Hepatocyte (in vitro differentiated cells): ENCODE data around the gene STRA8. TPM values are rescaled to one million over a fixed set of nuclear protein-coding genes. Genes with fewer than 3 reads are reported as not detected.

Experiments
- DNase-seq: peaks from one replicate; pipeline ENCODE4 v3.0.0-alpha.2; 2016; ENCODE audit warnings: low spot score
- H2AFZ ChIP-seq: fragments of 200-600 bp; sonication (generic); 2 replicates; pipeline ENCODE4 v1.6.0; 2016; ENCODE audit warnings: antibody characterized with exemption, mild to moderate bottlenecking
- H3K27ac ChIP-seq: fragments of 200-600 bp; sonication (generic); 2 replicates; pipeline ENCODE4 v1.5.1; 2016; ENCODE audit warnings: mild to moderate bottlenecking
- H3K27me3 ChIP-seq: fragments of 200-600 bp; sonication (generic); 2 replicates; pipeline ENCODE4 v1.6.1; 2016
- H3K36me3 ChIP-seq: fragments of 200-600 bp; sonication (generic); replicated peaks from 2 replicates; pipeline ENCODE4 v1.5.1; 2016; ENCODE audit warnings: low read depth; ENCODE audit not compliant: insufficient read depth
- H3K4me1 ChIP-seq: fragments of 200-600 bp; sonication (generic); 2 replicates; pipeline ENCODE4 v1.5.1; 2016; ENCODE audit warnings: mild to moderate bottlenecking, moderate library complexity; ENCODE audit not compliant: insufficient read depth
- H3K4me2 ChIP-seq: fragments of 200-600 bp; sonication (generic); 2 replicates; pipeline ENCODE4 v1.6.0; 2016
- H3K4me3 ChIP-seq: fragments of 200-600 bp; sonication (generic); 2 replicates; pipeline ENCODE4 v1.5.1; 2016; ENCODE audit warnings: mild to moderate bottlenecking
- H3K79me2 ChIP-seq: fragments of 200-600 bp; sonication (generic); 2 replicates; pipeline ENCODE4 v1.6.0; 2017; ENCODE audit warnings: mild to moderate bottlenecking
- H3K9me2 ChIP-seq: fragments of 200-600 bp; sonication (generic); replicated peaks from 2 replicates; pipeline ENCODE4 v1.6.0; 2017; ENCODE audit warnings: mild to moderate bottlenecking; ENCODE audit not compliant: insufficient read depth
- H3K9me3 ChIP-seq: fragments of 200-600 bp; sonication (generic); 2 replicates; pipeline ENCODE4 v1.5.1; 2016; ENCODE audit warnings: low read depth, mild to moderate bottlenecking
- H4K20me1 ChIP-seq: fragments of 200-600 bp; sonication (generic); 2 replicates; pipeline ENCODE4 v1.6.0; 2016; ENCODE audit warnings: mild to moderate bottlenecking; ENCODE audit not compliant: insufficient read depth, poor library complexity, severe bottlenecking
- EZH2 ChIP-seq: fragments of 200-600 bp; sonication (generic); IDR thresholded peaks from 2 replicates; pipeline ENCODE4 v1.6.1; 2016; ENCODE audit warnings: antibody characterized with exemption, mild to moderate bottlenecking, borderline replicate concordance
- EZH2phosphoT487 ChIP-seq: fragments of 200-600 bp; sonication (generic); IDR thresholded peaks from one replicate; pipeline ENCODE4 v1.6.1; 2018; ENCODE audit warnings: antibody characterized with exemption, mild to moderate bottlenecking, low read depth, moderate library complexity; ENCODE audit not compliant: unreplicated experiment, severe bottlenecking
- WGBS: methylation state at CpG from one replicate; pipeline ENCODE4 v1.1.6; 2016; ENCODE audit warnings: low lambda C conversion rate; ENCODE audit errors: missing lambda C conversion rate; 5-methylcytosine and 5-hydroxymethylcytosine counted together
- polyA plus RNA-seq: library from polyadenylated mRNA; unstranded; fragments of >200 nt; fragmentation: Nextera tagmentation; extraction: Ambion mirVana; gene quantifications from 2 replicates; pipeline ENCODE4 v1.2.1, GENCODE V29; 2016
- total RNA-seq: library from RNA; depleted of rRNA; stranded (reverse); fragments of >200 nt; gene quantifications from 2 replicates; pipeline ENCODE4 v1.2.3, GENCODE V29; 2014
- TF ChIP-seq, protein P1 (sequence below): fragments of 200-600 bp; sonication (generic); IDR thresholded peaks from 2 replicates; pipeline ENCODE4 v1.5.1; 2016; ENCODE audit warnings: antibody characterized with exemption, mild to moderate bottlenecking; ENCODE audit not compliant: poor library complexity

STRA8 gene
- total and polyA plus RNA-seq, 2 experiments from 2014 or later = not detected

- H4K20me1 ChIP-seq = no peaks in the 10 kb centered on the region
- no peak for DNase-seq
- no peaks in the 10 kb centered on the region for H3K27me3 ChIP-seq
- H3K27ac ChIP-seq = no peak overlapping the region
- H3K79me2 ChIP-seq = no peaks in the 10 kb centered on the region
- H3K4me2 ChIP-seq = no peak overlapping the region
- 95% methylated on average over 11 of the region's 11 CpGs for WGBS
- no peaks in the 10 kb centered on the region for H3K9me3 ChIP-seq
- peaks cover 11% of the 10 kb centered on the region for H3K4me1 ChIP-seq
- H3K4me3 ChIP-seq = no peak overlapping the region
- no peak overlapping the region for H2AFZ ChIP-seq
- no peaks in the 10 kb centered on the region for H3K36me3 ChIP-seq
- H3K9me2 ChIP-seq = no peaks in the 10 kb centered on the region
- TF ChIP-seq, protein P1, sequence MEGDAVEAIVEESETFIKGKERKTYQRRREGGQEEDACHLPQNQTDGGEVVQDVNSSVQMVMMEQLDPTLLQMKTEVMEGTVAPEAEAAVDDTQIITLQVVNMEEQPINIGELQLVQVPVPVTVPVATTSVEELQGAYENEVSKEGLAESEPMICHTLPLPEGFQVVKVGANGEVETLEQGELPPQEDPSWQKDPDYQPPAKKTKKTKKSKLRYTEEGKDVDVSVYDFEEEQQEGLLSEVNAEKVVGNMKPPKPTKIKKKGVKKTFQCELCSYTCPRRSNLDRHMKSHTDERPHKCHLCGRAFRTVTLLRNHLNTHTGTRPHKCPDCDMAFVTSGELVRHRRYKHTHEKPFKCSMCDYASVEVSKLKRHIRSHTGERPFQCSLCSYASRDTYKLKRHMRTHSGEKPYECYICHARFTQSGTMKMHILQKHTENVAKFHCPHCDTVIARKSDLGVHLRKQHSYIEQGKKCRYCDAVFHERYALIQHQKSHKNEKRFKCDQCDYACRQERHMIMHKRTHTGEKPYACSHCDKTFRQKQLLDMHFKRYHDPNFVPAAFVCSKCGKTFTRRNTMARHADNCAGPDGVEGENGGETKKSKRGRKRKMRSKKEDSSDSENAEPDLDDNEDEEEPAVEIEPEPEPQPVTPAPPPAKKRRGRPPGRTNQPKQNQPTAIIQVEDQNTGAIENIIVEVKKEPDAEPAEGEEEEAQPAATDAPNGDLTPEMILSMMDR = no peak
- TF ChIP-seq EZH2phosphoT487 (no peak), EZH2 (no peak)
These were observed 29.8 kb downstream of the STRA8 start for GRCh38 chr7:135263321-135263970.

- Histone ChIP-seq H2AFZ (no peak overlapping the region), H3K27ac (no peak overlapping the region), H4K20me1 (no peaks in the 10 kb centered on the region), H3K9me2 (no peaks in the 10 kb centered on the region), H3K36me3 (no peaks in the 10 kb centered on the region), H3K4me2 (no peak overlapping the region), H3K4me3 (no peak overlapping the region), H3K27me3 (no peaks in the 10 kb centered on the region), H3K79me2 (no peaks in the 10 kb centered on the region), H3K4me1 (peaks cover 11% of the 10 kb centered on the region), H3K9me3 (no peaks in the 10 kb centered on the region)
- TF ChIP-seq EZH2 (no peak), EZH2phosphoT487 (no peak)
- TF ChIP-seq, protein P1 = no peak
- WGBS = 63% methylated on average over 1 of the region's 1 CpG
- no peak for DNase-seq
These were observed 32.0 kb downstream of the STRA8 start for GRCh38 chr7:135265637-135266036.

GRCh38 chr7:135269921-135270320 lies 36.3 kb downstream of the STRA8 start:
- no peaks in the 10 kb centered on the region for H3K9me2 ChIP-seq
- no peak overlapping the region for H2AFZ ChIP-seq
- WGBS = 97% methylated on average over 11 of the region's 11 CpGs
- H3K27ac ChIP-seq = no peak overlapping the region
- DNase-seq = no peak
- TF ChIP-seq, protein P1 = no peak
- TF ChIP-seq EZH2phosphoT487 = no peak
- no peak for TF ChIP-seq EZH2
- H3K4me3 ChIP-seq = no peak overlapping the region
- H3K27me3 ChIP-seq = no peaks in the 10 kb centered on the region
- no peak overlapping the region for H3K4me2 ChIP-seq
- H4K20me1 ChIP-seq = no peaks in the 10 kb centered on the region
- no peaks in the 10 kb centered on the region for H3K4me1 ChIP-seq
- no peaks in the 10 kb centered on the region for H3K9me3 ChIP-seq
- H3K36me3 ChIP-seq = no peaks in the 10 kb centered on the region
- H3K79me2 ChIP-seq = no peaks in the 10 kb centered on the region
